T-helper 9 cell (primary cell): ENCODE results near the gene ABCB11.

Experiments
- DNase-seq: peaks from one replicate; pipeline ENCODE4 v3.0.0-alpha.2; 2020

ABCB11 gene

DNA sequence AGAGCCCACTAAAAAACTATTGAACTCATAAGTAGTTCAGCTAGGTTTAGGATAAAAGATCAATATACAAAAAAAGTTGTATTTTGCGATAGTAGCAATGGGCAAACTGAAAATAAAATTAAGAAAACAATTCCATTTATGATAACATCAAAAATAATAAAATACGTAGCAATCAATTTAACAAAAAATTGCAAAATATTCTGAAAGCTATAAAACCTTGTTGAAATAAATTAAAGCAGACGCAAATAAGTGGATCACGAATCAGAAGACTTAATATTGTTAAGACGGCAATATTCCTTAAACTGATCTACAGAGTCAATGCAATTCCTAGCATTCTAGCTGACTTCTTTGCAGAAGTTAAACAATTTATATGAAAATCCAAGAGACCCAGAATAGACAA is 24.5 kb downstream of the ABCB11 start:
- DNase-seq: no peak

DNA sequence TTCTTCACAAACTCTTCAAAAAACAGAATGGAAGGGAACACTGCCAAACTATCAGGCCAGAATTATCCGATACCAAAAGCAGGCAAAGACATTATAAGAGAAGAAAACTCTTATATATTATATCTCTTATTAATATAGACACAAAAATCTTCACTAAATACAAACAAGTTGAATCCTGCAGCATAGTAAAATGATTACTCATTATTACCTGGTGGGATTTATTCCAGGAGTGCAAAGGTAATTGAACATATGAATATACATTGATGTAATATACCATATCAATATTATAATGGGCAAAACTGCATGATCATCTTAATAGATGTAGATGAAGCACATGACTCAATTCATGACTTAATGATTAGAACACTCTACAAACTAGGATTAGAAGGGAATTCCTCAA is 25.1 kb downstream of the ABCB11 start:
- no peak for DNase-seq

DNA sequence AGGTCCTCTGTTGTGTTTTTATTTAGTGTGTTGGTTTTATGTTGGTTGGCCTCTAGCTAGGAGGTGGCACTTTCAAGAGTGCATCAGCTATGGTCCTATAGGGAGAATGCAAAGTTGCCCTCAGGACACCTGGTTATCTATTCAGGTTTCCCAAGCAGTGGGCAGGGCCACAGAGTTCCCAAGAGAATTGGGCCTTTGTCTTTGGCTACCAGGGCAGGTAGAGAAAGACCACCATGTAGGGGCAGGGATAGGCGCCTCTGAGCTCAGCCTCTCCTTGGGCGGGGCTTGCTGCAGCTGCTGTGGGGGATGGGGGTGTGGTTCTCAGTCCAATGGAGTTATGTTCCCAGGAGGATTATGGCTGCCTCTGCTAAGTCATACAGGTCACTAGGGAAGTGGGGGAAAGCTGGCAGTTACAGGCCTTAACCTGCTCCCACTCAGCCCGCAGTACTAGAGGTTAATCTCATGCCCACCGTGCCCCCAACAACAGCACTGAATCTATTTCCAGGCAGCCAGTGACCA is 26.0 kb downstream of the ABCB11 start:
- no peak for DNase-seq

DNA sequence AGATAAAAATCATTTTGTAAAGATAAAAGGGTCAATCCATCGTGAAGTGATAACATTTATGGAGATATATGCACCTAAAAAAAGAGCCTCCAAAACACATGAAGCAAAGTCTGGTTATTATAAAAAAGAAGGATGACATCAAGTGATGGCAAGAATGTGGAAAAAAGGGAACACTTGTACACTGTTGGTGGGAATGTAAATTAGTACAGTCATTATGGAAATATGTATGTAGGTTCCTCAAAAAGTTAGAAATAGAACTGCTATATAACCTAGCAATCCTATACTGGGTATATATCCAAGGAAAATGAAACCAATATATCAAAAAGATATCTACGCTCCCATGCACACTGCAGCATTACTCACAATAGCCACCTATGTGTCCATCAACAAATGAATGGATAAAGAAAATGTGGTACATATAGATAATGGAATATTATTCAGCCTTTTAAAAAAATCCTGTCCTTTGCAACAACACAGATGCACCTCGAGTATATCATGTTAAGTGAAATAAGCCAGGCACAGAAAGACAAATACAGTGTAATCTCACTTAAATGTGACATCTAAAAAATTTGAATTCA is 28.9 kb downstream of the ABCB11 start:
- DNase-seq: no peak

DNA sequence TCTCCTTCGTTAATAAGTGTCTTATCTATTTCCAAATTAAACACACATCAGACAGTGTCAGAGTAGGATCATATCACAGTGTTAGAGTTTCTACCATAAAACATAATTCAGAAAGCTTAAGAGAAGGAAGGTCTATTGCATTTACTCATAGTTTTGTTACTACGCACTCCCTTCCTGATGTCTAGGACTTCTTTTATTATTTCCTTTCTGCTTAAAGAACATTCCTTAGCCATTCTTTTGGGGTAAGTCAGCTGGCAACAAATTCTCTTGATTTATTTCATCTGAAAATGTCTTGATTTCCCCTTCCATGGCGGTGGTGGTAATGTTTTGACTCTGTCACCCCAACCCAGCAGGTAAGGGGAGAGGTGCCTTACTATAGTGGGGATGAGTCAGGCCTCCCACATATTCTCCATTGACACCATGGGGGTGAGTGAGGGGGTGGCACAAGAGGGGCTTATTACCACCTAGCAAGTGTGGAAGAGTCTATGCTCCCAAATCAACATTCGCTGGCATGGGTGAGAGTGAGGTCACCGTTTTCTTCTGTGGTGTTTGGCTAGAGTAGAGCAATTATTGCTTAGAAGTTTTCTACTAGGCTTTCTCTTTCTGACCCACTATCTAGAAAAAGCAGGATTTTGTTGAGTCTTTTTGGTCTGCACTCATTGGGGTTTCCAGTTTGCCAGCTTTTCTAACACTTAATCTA is 29.9 kb downstream of the ABCB11 start:
- no peak for DNase-seq

DNA sequence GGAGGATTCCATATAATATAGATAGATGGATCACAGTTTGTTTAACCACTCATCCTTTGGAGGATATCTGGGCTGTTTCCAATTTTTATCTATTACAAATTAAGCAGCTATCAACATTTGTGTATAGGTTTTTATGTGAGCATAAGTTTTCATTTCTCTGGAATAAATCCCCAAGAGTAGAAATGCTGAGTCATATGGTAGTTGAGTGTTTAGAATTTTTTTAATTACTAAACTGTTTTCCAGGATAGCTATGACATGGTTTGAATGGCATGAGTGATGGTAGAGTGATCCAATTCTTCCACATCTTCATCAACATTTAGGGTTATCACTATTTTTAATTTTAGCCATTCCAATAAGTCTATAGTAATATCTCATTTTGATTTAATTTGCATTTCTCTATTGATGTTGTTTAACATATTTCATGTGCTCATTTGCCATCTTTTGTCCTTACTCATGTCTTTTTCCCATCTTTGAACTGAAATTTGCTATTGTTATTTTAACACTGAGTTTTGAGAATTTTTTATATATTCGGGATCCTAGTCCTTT is 31.4 kb downstream of the ABCB11 start:
- DNase-seq: no peak

DNA sequence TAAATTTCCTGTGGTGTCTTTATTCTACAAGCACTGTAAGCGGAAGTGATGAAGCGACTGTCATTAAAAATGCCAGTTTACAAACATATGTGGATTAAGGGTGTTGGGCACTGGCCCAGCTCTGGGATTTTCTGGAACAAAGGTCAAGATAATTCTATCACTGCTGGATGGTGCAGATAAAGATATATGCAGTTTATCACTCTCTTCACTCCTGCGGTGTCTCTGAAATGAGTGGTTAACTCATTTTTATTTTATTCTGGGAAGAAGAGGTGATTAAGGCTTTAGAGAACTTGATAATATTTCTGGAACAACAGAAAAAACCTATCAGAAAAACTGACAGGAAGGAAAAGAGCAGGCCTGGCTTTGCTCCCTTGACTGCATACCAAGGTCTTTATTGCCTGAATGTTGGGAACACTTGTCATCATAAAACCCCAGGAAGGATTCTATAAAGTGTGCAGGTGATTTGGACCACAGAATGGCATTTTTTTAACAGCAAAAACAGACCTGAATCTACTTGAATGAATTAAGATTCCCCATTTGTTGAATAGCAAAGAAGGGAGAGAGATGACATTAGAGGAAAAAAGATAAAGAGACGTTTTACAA is 32.4 kb downstream of the ABCB11 start:
- DNase-seq: no peak

DNA sequence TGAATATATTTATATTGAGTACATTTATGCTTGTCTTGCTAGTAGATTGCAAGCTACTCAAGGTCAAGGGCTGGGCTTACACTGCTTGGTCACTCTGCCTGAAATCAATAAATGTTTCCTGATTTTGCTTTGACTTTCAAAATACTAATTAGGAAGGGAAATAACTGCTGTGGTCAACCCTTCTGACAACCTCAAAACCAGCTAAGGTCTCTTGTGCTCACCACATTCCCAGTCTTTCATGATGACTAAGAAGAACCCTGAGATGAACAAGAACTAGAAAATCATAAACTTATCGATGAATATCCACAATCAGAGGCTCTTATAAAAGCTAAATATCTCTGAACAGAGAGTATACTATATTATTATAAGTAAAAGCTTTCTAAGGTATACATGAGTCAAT is 33.3 kb downstream of the ABCB11 start:
- no peak for DNase-seq

DNA sequence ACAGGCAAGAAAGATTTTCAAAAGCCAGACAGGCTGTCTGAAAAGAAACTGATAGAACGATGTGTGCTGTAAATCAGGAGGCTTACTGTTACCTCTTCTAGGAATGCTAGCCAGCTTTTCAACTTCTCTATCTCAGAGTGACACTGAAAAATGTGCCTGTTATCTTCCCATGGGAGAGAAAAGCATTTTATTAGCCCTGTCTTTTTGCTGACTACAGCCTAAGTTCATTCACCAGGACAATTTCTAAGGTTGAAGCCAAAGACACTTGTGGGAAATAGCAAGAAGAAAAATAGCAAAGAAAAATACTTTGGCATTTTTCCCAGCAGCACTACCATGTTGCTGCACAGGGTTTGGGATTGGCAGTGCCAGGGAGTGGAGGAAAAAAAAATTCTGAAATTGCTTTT is 34.0 kb downstream of the ABCB11 start:
- no peak for DNase-seq

DNA sequence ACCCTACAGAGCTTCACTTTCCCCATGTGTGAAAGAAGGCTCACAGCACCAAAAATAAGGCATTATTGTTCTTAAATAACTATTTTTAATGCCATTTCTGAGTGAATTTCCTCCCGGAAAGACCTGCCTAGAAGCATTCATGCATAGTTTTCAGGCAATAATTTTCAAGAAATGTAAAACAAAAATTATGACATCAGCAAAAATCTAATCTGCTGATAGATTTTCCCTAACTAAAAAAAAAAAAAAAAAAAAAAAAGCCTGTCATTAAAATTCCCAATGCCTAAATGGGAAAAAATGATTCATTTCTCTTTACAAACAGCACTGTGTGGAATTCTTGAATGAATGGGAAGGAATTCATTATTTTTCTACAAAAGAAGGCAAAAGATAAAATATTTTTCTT is 35.4 kb downstream of the ABCB11 start:
- no peak for DNase-seq

DNA sequence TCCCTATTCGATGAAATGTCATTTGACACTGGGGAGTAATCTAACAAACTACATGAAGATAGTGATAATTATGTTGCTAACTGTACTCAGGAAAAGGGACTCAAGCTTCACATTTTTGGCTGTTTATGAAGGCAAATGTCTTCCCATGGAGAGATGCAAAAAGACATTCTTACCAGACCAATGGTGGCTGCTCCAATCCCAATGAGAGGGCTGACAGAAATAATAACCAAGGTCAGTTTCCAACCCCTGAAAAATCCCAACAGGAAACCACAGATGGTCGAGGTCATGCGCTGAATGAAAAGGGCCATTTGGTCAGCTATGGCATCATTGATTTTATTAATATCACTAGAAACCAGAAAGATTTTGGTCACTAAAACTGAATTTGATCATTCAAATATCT is 37.6 kb downstream of the ABCB11 start:
- DNase-seq: no peak

DNA sequence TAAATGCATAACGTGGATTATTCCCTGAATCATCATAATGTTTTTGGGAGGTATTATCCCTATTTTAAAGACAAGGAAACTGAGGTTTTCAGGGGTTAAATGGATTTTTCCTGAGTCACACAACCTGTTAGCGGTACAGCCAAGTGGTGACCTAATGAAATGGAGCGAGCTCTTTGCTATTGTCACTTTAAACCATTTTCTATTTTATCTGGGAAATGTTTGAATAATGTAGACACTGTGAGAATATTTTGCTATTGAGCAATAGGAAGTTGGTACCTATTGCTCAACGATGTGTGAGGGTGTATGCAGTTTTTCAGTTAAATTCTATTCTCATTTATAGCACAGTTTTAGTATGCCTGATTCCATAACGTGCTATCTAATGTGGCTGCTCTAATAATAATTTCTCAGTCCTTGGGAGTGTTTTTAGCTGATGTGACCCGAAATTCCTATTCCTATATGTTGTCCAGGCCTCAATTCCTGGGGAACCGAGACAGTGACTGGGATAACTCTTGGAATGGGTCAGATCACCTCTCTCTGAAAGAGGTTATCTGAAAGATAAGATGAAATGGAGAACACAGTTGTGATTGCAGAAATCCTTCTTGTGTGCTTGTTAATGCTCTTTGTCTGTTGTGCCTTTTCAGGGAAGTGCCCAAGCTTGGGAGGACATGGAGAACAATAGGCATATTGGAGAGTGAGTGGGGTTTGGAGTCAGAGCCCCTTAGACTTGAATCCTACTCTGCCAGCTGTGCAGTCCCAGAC is 38.4 kb downstream of the ABCB11 start:
- no peak for DNase-seq

DNA sequence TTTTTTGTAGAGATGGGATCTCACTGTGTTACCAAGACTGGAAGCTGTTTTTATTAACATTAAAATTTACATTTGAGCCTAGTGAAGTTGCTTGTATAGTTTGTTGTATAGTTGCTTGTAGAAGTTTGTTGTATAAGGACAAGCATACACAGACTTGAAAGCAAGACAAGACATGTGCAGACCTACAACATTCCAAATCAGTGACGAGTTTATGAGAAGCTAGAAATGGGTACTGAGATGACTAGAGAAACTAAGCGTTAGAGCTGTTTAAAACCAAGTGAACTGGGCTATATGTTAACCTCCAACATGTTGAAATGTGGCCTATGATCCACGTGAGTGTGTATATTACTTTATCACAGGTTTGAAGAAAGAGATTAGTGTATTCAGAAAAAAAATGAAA is 39.1 kb downstream of the ABCB11 start:
- no peak for DNase-seq

DNA sequence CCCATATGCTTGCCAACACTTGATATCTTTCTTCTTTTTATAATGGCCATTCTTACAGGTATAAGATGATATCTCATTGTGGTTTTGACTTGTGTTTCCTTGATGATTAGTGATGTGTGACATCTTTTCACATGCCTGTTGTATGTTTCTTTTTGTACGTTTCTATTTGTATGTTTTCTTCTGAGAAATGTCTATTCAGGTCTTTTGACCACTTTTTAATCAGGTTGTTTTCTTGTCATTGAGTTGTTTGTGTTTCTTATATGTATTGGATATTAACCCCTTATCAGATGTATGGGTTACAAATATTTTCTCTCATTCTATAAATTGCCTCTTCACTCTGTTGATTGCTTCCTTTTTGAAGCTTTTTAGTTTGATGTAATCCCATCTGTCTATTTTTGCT is 42.4 kb downstream of the ABCB11 start:
- DNase-seq: no peak

DNA sequence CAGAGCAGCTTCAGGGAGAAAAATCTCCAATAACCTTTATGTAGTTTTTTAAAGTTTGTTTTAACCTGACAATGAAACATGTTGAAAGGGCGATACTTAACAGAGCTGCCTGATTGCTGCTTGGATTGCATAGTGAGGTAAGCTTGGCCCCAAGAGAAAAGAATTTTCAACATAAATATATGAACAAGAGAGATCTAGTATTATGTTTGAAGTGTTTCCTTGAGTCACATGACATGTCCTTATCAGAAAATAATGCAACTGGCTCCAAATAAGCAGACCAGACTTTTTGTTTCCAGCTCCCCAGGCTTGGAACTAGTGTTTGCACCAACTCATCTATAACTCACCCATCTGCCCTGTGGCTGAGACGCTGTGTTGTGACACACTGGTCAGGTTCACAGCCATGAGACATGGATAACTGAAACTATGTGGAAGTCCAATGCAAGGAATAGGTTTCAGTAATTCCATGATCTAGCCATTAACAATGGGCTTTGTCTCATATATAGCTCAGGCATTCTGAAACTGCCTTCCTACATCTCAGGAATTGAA is 44.7 kb downstream of the ABCB11 start:
- DNase-seq: no peak

DNA sequence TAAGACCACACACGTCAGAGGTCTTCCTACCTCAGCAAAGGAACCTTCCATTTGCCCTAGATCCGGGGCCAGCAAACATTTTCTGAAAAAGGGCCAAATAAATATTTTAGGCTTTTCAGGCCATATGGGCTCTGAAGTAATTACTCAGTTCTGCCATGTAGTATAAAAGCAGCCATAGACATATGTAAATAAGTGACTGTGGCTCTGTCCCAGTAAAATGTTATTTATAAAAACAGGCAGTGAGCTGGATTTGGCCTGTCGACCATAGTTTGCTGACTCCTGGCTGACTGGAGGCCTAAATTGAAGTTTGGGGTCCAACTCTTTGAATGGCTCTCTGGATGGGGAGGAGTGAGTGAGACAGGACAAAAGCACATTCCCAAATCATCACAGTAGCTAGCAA is 49.5 kb downstream of the ABCB11 start:
- DNase-seq: no peak

DNA sequence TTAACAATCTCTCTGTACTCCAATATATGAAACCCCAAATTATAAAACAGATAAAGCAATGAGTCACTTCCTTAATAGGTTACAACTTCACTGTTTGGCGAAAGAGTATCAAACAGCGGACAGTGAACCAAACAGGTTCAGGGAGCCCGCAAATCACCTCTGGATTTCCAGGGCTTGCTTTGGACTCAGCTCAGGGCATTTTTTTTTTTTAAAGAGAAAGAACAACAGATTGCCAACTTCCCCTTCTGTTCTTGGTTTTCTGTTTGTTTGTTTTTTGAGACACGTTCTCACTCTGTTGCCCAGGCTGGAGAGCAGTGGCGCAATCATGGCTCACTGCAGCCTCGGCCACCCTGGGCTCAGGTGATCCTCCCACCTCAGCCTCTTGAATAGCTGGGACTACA is 52.7 kb downstream of the ABCB11 start:
- DNase-seq: no peak

DNA sequence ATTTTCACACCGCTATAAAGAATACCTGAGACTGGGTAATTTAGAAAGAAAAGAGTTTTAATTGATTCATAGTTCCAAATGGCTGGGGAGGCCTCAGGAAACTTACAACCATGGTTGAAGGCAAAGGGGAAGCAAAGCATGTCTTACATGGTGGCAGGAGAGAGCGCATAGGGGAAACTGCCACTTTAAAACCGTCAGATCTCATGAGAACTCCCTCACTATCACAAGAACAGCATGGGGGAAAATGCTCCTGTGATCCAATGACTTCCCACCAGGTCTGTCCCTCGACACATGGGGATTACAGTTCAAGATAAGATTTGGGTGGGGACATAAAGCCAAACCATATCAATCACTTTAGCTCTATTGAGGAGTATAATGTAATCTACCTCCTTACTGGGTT is 53.5 kb downstream of the ABCB11 start:
- DNase-seq: no peak

DNA sequence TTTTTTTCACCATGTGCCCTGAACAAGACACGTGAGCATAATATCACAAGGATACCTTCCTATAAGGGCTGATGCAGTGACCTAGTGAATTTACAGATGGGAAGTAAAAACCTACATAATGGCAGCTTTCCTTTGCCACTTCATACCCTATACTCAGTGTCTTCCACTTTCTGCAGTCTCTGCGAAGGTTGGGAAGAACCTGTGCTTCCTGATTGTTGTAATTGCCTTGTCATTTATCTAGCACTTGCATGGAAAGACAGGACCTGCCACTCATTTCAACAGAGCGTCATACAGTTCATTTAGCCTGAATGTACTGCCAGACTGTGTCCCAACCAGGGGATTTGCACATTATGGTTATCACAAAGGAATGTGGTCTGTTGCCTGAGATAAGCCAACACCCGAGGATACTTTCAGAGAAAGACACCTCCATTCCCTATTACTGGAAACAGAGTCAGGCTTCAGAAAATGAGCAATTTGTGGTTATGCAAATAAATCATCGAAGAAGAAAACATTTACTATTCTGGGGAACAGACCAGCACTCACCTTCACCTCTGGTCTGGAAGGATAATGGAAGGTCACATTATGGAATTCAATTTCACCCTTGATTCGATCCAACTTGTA is 55.0 kb downstream of the ABCB11 start:
- no peak for DNase-seq

DNA sequence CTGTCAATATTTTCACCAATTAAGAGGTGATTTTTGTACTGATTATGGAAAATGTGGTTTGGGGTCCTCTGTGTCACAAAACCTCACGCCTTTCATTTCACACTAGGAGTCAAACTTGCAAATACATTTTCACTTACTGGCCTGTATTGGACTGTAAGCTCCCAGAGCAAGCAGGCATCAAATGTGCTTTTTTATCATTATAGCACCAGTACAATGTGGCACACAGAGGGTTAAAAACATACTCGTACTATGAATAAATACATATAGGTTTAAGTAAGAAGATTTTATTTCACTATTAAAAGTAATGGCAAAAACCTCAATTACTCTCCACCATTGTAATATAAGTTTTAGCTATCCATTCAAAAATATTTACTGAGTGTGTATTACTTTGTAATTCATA is 56.7 kb downstream of the ABCB11 start:
- no peak for DNase-seq

DNA sequence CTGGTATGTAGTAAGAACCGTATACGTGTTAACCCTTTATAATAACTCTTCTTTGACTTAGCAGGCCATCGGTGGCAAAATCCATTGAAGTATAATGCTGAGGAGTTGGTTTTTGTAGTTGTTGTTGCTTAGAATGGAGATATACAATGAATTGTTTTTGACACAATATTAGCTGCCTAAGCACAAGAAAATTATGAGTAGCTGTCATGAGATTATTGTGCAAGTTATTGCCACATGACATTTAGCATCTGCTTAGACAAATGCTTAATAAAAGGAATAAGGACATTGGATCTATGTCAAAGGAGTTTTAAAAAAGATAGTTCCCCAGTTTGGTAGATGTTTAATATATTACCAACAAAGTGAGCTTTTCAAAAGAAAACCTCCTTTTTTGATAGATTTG is 59.9 kb downstream of the ABCB11 start:
- DNase-seq: no peak

DNA sequence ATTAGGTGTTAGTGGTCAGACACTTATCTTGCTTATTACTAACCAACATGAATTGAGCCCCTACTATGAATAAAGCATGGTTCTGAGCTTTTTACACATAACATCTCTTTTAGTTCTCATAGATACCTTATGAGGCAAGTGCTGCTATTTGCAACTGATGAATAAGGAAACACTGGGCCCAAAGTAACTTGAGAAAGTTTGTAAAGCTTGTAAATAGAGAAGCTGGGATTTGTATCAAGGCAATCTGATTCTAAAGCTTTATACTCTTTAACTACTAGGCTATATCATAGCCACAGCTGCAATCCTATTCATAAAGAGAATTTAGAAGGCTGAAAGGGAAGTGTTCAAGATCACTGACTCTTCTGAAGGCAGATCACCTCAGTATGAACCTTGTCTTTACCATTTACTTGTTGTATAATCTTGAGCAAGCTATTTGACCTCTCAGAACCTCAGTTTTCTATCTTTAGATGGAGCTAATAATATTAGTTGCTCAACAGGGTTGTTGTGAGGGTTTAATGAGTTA is 60.4 kb downstream of the ABCB11 start:
- DNase-seq: no peak
